Epithelial cell of esophagus (primary cell): ENCODE results near the gene ARHGAP22.

Experiments
- DNase-seq: peaks from one replicate; pipeline ENCODE4 v3.0.0; 2010; ENCODE audit warnings: low read depth
- H3K4me3 ChIP-seq: 2 replicates; pipeline ENCODE4 v1.5.1; 2011; ENCODE audit warnings: mild to moderate bottlenecking, low read length, control low read depth
- TF ChIP-seq, protein P1 (sequence below): IDR thresholded peaks from 2 replicates; pipeline ENCODE4 v1.5.1; 2011; ENCODE audit warnings: low read depth, mild to moderate bottlenecking, low read length, control low read depth, inconsistent platforms; ENCODE audit not compliant: insufficient read depth; ENCODE audit errors: missing control alignments

ARHGAP22 gene

DNA sequence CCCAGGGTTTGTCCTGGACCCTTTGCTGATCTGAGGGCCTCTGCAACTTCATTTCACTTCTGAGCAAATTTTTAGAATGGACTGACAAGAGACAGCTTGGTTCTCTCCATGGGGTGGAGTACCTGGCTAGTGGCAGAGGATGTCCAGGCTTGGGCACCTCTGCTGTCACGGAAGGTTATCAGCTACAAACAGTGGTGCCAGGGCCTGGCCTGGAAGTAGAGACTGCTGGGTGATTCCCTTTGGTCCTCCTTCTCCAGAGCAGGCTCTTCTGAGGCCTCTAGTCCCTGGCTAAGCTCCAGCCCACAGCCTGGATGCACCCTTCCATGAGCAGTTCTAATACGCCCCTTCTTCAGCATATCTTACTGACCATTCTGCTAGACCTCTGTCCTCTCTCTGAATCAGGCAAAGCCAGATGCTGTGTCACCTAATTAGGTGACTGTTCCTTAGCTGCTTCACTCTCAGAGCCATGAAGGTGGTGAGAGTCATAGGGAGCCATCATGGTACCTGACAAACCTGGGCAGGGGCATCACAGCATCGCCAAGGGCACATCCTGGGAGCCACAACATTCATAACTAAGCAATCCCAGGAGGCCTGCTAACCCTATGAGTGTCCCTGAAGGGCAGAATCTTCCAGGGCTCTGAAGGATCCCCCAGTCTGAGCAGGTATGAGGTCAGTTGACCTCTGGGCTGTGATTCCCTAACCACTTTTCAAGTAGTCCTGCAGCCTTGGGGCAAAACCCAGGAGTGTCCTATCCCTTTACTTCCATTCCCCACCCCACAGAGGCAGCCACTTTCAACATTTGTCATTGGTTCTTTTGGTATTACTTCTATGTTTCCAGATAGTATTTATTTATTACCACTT lies 4.0 kb downstream of the ARHGAP22 start:
- TF ChIP-seq, protein P1, sequence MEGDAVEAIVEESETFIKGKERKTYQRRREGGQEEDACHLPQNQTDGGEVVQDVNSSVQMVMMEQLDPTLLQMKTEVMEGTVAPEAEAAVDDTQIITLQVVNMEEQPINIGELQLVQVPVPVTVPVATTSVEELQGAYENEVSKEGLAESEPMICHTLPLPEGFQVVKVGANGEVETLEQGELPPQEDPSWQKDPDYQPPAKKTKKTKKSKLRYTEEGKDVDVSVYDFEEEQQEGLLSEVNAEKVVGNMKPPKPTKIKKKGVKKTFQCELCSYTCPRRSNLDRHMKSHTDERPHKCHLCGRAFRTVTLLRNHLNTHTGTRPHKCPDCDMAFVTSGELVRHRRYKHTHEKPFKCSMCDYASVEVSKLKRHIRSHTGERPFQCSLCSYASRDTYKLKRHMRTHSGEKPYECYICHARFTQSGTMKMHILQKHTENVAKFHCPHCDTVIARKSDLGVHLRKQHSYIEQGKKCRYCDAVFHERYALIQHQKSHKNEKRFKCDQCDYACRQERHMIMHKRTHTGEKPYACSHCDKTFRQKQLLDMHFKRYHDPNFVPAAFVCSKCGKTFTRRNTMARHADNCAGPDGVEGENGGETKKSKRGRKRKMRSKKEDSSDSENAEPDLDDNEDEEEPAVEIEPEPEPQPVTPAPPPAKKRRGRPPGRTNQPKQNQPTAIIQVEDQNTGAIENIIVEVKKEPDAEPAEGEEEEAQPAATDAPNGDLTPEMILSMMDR: no peak
- H3K4me3 ChIP-seq: no peak overlapping the region
- no peak for DNase-seq

DNA sequence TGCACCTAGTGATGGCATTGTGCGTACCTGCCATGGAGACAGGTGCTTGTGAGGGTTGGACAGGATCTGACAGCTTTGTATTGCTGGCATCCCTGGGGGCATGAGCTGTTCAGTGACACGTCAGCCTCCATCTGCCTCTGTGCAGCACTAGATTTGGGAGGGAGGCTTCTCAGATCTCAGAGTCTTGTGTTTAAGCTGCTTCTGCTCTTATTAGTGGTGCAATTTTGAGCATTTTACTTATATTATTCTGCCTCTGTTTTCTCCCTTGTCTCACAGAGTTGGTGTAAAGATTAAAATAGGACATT lies 5.1 kb downstream of the ARHGAP22 start:
- peak; percentile 70 for DNase-seq
- TF ChIP-seq, protein P1: no peak

DNA sequence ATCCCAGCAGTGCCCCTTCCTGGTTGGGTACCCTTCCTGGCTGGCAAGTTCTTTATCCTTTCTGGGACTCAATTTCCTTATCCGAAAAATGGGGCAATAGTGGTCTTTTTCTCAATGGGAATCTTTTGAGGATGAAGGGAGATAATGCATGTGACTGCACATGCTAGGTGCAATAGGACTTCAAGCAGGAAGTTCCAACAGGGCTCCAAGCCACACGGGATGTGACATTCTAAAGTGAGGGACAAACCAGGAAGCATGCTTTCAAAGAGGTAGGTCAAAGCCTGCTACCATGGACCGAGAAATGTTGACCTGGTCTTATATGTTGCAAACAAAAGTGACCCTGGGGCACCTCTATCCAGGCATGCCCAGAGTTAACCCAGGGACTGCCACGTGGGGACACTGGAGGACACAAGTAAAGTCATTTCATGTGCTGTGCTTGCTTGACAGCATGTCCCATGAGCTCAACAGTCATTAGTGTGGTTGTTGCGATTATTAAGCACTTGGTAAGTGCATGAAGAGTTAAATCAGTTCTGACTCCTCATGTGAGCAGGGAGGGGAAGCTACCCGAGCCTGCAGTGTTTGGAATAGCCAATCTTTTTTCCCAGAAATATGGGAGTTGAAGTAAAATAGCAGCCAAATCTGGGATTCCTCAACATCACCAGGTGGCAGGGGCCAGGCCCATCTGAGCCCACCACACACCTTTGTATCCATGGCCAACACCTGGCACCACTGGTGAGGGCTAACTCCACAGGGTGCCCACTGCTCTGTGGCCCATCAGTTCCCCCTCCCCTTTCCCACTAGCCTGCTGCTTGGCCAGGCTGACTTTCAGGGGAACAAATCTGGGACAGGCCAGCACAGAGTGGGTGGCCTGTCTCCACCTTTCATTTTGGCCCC lies 5.7 kb downstream of the ARHGAP22 start:
- TF ChIP-seq, protein P1: no peak
- H3K4me3 ChIP-seq: no peak overlapping the region
- DNase-seq: no peak

More for the DNA sequence above, 5.1 kb downstream of the ARHGAP22 start:
- H3K4me3 ChIP-seq: no peak overlapping the region

DNA sequence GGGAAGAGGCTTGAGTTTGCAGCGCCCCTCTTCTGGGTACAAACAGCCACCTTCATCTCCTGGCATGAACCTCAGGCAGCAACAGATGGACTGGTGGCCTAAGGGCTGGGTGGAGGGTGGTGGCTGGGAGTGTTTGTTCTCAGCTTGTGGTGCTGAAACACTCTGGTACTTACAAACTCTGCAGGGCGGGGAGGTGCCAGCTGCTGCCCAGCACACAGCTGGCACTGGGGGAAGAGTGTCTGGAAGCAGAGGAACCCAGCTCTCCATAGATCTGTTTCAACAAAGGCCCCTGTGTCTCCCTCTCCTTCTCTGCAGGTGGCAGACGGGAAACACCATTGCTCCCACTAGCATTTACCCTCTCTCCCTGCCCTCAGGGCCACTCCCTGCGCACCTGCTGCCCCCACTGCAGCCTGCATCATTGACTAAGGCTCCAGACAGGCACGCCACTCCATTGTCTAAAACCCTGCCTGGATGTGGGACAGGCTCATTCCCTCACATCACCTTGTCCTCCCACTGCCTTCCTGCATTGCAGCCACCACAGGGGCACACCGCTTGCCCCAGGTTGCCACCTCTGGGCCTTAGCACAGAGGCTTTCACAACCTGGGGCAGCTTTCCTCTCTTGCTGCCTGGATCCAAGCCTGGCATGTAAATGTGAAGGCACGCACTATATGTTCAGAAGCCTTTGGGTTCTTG lies 6.5 kb downstream of the ARHGAP22 start:
- DNase-seq: no peak
- TF ChIP-seq, protein P1: no peak
- H3K4me3 ChIP-seq: no peak overlapping the region

DNA sequence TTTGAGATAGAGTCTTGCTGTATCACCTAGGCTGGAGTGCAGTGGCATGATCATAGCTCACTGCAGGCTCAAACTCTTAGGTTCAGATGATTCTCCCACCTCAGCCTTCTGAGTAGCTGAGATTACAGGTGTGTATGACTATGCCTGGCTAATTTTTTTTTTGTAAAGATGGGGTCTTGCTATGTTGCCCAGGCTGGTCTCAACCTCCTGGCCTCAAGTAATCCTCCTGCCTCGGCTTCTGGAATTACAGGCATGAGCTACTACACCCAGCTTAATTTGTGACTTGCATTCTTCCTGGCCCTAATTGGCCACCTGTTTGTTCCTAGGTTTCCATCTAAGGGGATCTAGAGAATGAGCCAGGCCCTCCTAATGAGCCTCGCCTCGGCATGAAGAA lies 9.3 kb downstream of the ARHGAP22 start:
- TF ChIP-seq, protein P1: no peak
- DNase-seq: no peak
- no peak overlapping the region for H3K4me3 ChIP-seq

DNA sequence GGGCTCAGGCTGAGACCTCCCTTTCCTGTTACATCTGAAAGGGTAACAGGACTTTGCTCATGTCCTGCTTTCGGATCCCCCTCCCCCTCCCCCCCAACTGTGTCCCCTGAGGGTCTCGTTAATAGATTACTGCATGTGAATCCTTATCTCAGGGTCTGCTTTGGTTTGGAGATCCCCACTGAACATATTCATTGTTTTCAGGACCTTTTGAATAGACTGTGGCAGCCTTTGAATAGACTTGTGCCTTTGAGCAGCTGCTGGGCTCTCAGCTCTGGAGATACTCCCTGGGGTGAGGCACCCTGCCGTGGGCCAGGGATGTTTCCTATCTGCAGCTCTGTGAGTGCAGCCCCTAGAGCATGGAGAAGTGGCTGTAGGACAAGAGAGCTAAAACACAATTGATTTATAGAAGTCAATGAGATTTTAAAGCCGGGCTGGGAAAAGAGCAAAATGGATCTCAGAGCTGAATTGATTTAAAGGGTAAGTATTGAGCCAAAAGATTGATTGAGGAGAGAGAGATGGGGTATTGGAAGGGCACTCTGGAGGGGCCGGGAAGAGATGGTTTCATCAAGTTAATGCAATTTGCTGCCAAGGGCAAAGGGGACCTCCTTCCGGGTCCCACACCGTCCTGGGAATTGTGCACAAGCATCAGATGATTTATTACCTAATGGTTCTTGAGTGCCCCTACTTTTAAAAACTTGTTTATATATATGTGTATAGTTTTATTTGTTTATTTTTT lies 9.9 kb downstream of the ARHGAP22 start:
- no peak for DNase-seq
- H3K4me3 ChIP-seq: no peak overlapping the region
- TF ChIP-seq, protein P1: no peak
